LNCAP (cell line): ENCODE data around the gene GPATCH2.

ENCODE experiments used
- TF ChIP-seq, protein P1 (sequence below): fragments of 450-650 bp; IDR thresholded peaks from 2 replicates; pipeline ENCODE4 v1.5.1; 2017; ENCODE audit warnings: mild to moderate bottlenecking

The GPATCH2 gene

DNA sequence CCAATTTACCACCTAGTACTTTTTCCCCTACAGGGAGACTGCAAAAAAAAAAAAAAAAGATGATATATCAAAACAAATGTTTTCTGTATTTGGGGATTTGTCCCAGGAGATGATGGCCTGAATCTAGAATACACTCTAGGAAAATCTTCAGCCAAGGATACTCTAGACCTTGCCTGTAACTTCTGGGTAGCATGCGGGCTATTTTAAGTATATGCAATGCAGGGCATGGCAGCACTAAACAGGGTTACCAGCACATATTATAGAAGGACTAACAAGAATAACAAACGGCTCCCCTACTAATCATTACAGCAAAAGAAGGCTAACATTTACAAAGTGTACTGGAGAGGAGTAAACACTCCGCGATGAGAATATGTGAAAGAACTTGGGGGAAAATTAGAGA lies 109.6 kb downstream of the GPATCH2 start:
- TF ChIP-seq, protein P1, sequence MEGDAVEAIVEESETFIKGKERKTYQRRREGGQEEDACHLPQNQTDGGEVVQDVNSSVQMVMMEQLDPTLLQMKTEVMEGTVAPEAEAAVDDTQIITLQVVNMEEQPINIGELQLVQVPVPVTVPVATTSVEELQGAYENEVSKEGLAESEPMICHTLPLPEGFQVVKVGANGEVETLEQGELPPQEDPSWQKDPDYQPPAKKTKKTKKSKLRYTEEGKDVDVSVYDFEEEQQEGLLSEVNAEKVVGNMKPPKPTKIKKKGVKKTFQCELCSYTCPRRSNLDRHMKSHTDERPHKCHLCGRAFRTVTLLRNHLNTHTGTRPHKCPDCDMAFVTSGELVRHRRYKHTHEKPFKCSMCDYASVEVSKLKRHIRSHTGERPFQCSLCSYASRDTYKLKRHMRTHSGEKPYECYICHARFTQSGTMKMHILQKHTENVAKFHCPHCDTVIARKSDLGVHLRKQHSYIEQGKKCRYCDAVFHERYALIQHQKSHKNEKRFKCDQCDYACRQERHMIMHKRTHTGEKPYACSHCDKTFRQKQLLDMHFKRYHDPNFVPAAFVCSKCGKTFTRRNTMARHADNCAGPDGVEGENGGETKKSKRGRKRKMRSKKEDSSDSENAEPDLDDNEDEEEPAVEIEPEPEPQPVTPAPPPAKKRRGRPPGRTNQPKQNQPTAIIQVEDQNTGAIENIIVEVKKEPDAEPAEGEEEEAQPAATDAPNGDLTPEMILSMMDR = no peak

DNA sequence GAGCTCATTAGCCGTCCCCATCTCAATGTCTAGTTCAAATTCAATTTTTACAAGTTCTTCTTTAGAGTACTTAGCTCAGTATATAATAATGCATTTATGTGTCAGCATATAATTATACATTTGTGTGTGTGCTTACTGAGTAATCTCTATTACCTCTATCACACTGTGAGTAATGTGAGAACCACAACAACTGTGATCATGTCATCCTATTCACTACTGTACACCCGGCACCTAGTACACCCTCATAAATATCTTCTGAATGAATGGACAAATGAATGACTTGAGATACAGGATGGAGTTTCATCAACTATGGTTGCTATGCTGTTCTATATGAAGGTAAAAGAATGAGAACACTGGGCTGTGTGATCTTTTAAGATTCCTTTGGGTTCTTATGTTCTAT lies 124.0 kb downstream of the GPATCH2 start:
- TF ChIP-seq, protein P1 = no peak

DNA sequence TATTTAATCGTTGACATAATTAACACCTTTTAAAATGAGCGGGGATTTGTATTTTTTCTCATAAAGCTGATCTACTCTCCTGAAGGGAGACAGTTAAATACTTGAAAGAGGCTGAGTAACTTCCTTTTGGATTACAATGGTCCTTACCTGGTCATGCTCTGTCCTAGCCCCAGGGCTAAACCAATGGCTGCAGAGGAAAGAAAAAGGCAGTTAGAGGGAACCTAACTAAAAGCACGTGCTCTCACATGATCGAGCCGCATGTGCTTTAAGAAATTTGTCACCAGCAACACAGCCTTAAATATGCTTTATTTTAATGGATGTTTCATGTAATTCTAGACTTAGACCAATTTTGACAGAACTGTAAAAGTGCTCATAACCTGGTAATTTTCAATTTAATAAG lies 132.7 kb downstream of the GPATCH2 start:
- TF ChIP-seq, protein P1 = no peak

DNA sequence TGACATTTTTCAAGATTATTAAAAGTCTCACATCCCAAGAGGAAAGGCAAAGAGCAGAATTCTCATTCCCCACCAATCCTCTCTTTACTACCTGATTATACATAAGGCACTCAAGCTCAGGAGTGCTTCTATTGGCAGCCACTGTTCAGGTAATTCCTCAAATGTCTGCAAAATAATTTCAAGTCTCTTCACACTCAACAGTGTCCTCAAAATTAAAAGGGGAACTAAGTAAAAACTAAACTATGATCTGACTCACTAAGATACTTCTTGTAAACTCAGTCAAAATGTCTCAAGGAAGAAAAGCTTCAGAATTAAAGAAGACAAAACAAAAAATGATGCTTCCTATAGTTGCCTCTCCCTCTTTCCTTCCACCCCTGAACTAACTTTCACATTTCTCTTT lies 135.6 kb downstream of the GPATCH2 start:
- TF ChIP-seq, protein P1 = no peak

DNA sequence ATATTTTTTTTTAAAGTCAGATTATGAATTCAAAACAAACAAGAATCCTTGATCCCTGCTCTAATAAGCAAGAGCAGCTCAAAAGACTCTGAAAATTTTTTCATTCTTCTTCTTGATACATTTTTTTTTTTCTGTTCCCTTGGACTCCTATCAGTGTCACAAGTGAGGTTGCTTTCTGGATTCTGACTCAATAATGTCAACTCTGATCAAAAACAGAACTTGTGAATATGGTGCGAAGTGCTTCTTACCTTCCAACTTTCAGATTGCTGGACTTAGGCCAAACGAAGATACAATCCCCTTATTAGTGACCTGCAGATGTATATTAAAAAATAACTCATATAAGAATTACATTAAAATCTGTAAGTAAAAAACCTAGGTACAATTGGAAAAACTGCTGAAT lies 136.1 kb downstream of the GPATCH2 start:
- TF ChIP-seq, protein P1 = no peak

DNA sequence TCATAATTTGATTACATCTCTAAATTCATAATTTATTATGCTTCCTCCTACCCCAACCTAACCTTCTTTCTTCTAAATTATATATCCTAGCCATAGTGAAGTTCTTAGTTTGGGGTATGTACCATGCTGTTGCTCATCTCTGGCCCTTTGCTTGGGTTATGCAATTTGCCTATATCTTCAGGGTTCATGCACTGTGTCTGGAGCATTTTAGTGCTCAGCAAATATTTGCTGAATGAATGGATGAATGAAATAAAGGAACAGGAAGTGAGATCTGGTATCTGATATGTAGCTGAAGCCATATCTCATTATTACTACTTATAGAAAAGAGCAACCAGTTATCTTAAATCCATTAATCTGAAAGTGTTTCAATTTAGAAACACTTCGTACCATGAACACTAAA lies 137.6 kb downstream of the GPATCH2 start:
- TF ChIP-seq, protein P1 = no peak

DNA sequence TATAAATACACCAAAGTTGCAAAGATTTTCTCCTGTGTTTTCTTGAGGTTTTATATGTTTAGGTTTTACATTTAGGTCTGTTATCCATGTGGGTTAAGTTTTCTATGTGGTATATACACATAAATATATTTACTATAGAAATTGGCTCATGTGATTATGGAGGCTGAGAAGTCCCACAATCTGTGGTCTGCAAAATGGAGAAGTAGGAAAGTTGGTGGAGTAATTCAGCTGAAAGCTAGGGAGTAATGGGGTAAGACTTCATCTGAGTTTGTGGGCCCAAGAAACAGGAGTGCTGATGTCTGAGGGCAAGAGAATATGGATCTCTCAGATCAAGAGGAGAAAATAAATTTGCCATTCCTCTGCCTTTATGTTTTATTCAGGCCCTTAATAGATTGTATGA lies 146.0 kb downstream of the GPATCH2 start:
- TF ChIP-seq, protein P1 = no peak

DNA sequence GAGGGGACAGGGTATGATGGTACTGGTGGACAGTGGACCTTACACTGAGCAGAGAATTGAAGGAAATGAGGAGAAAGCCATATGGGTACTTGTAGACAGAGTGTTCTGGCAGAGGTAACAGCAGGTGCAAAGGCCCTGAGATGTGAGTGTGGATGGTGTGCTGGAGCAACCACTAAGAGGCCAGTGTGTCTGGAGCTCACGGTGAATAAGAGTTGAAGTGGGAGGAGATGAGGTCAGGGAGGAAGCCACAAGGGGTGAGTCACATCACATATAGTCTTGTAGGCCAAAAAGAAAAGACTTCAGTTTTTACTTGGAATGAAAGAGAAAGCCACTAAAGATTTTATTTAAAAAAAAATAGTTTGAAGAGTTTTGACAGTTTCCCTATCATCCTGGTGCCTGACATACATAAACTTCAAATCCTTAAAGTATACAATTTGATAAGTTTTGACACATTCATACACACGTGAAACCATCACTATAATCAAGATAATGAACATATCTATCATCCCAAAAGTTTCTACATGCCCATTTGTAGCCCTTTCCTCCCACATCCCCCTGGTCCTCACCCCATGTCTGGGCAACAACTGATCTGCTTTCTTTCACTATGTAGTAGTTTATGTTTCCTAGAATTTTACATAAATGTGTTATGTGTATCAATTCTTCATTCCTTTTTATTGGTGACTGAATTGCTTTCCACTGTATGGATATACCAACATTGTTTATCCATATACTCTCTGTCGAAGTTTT lies 148.4 kb downstream of the GPATCH2 start:
- TF ChIP-seq, protein P1 = no peak
